PC-9 (cell line): ENCODE measurements around the gene RCAN1.

Experiments
- EZH2 ChIP-seq: fragments of 200-600 bp; sonication (generic); IDR thresholded peaks from 2 replicates; pipeline ENCODE4 v1.8.0; 2017; ENCODE audit warnings: antibody characterized with exemption, low read depth
- TF ChIP-seq, protein P1 (sequence below): fragments of 200-600 bp; sonication (generic); conservative IDR thresholded peaks from 2 replicates; pipeline ENCODE4 v1.6.1; 2017; ENCODE audit warnings: mixed run types, antibody characterized with exemption, mild to moderate bottlenecking, moderate library complexity

DNA sequence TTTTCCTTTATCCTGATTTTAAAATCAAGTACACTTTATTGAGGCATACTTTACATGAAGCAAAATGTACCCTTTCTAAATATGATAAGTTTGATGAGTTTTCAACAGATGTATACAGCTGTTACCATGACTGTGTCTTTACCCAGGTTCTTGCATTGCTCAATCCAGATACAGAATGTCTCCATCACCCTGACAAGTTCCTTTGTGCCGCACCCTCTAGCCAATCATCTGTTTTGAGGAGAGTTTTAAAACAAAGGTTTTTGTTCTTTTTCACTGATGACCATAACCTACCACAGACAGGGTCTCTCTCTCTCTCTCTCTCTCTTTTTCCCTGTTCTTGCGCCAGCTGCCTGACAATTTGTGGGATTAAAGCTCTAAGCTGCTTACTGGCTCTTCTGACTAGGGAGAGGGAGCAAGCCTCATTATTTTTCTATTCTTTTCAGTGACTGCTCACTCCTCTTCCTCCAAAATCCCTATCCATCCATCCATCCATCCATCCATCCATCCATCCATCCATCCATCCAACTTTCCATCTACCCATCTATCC lies 101.7 kb downstream of the RCAN1 start:
- TF ChIP-seq, protein P1, sequence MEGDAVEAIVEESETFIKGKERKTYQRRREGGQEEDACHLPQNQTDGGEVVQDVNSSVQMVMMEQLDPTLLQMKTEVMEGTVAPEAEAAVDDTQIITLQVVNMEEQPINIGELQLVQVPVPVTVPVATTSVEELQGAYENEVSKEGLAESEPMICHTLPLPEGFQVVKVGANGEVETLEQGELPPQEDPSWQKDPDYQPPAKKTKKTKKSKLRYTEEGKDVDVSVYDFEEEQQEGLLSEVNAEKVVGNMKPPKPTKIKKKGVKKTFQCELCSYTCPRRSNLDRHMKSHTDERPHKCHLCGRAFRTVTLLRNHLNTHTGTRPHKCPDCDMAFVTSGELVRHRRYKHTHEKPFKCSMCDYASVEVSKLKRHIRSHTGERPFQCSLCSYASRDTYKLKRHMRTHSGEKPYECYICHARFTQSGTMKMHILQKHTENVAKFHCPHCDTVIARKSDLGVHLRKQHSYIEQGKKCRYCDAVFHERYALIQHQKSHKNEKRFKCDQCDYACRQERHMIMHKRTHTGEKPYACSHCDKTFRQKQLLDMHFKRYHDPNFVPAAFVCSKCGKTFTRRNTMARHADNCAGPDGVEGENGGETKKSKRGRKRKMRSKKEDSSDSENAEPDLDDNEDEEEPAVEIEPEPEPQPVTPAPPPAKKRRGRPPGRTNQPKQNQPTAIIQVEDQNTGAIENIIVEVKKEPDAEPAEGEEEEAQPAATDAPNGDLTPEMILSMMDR = no peak
- TF ChIP-seq EZH2 = no peak
